ENCODE results near the gene RGS8. TPM values are rescaled to one million over a fixed set of nuclear protein-coding genes. Genes with fewer than 3 reads are reported as not detected.

Gene RGS8
- total RNA-seq, 2 experiments from 2014 or later: not detected

DNA sequence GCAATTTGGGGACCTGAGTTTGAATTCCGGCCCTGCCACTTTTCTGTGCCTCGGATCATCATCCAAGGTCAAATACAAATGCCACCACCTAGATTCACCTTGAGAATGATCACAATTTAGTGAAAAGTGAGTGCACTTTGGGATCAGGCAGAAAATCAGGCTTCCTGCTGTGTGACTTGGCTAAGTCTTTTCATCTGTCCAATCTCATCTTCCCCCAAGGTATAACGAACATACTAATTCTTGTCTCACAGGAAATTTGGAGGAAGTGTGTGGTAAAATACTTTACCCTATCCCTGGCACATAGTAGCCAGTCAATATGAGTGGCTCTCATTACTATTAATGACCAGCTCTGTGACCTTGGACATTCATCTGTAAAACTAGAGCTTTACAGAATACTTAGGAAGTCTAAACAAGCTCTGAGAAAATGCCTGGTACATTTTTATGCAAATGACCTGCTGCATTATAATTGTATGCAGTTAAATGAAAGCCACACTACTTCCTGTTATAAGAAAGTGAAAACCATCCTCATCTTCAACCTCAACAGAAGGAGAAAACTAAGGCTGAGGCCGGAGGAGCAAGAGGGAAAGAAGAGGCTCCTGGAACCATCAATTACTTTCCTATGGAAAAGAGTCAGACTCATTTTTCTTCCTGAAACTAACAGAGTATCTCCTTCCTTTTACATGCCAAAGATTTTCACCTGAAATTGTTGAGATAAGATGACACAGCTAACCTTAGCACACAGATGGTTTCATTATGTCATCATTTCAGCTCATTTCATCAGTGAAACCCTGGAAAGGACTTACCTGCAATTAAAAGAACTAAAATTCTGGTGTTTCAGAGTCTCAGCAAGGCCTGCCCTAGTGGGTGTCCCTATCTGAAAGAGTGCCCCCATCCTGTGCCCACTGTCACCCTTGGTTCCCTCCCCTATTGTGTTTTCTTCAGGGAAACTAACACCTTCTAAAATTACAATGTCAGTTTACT is 32.6 kb upstream of the RGS8 start:
- CTCF ChIA-PET: interaction anchor here (0.6 to 1.8 kb wide), 8 partner anchors 11 to 142 kb away, joined by 3 to 5 read pairs (median 4); no protein-coding TSS in a partner anchor

DNA sequence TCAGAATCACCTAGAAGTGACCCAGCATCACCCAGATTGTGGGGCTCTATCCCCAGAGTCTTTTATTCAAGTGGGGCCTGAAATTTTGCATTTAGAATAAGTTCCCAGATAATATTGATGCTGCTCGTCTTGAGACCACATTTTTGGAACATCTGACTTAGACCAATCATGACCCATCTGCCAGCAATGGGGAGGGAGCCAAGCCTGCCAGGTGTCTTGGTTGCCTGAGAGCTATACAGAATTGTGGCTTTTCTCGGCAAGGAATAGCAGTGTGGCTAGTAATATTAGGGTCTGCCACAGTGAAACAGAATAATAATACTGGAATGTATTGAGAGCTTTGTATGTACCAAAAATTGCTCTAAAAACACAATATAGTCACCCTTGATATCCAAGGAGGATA is 31.1 kb upstream of the RGS8 start:
- POLR2A ChIA-PET: no interaction called here
- Mint-ChIP-seq H3K4me1 (peaks cover 44% of the 10 kb centered on the region), H3K27ac (no peak overlapping the region)

More for the DNA sequence above, 32.6 kb upstream of the RGS8 start:
- no peaks in the 10 kb centered on the region for H3K36me3 Mint-ChIP-seq (ENCODE audit: low read depth)
- ATAC-seq (peak; percentile 31), DNase-seq (no peak)
- H3K4me1 Mint-ChIP-seq: peaks cover 50% of the 10 kb centered on the region
- H3K4me3 Mint-ChIP-seq: no peak overlapping the region
- POLR2A ChIA-PET: no interaction called here
- no peaks in the 10 kb centered on the region for H3K9me3 Mint-ChIP-seq (ENCODE audit: low read depth)
- peak overlapping the region; percentile 17 for H3K27ac Mint-ChIP-seq
- intact Hi-C loops (cut with DNase I, micrococcal nuclease): loop anchor here in 1 of 2 experiments (5.0 kb wide), 1 partner anchor 65 kb away; no protein-coding TSS in a partner anchor
- peaks cover 2% of the 10 kb centered on the region for H3K27me3 Mint-ChIP-seq

DNA sequence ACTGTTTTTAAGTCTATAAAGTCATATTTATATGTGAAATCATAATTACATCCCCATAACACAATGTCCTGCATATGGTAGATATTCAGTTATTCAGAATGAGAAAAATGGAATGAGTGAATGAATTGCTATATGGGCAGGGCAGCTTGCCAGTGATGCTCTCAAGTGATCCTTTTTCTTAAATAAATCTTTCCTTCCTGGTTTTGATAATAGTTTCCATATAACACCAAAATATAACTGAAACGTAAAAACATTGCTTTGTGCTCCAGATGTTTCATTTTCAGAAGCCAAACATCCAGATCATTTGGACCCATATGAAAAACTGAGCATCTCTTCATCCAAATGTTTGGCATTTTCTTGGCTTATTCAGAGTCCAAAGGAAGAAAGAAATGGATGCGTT is 30.2 kb upstream of the RGS8 start:
- DNase-seq (no peak), ATAC-seq (no peak)
- H3K4me1 Mint-ChIP-seq: peaks cover 52% of the 10 kb centered on the region
- no peak overlapping the region for H3K27ac Mint-ChIP-seq
- H3K36me3 Mint-ChIP-seq (ENCODE audit: low read depth): no peaks in the 10 kb centered on the region
- intact Hi-C loops (cut with DNase I, micrococcal nuclease): loop anchor here (1.0 to 5.0 kb wide), 3 partner anchors 98 to 112 kb away; partner anchors contain the start of gene RGS16 (in 1 of the 2)
- H3K4me3 Mint-ChIP-seq: no peak overlapping the region
- ChIA-PET POLR2A (no interaction called here), CTCF (no interaction called here)
- no peaks in the 10 kb centered on the region for H3K9me3 Mint-ChIP-seq (ENCODE audit: low read depth)
- peaks cover 2% of the 10 kb centered on the region for H3K27me3 Mint-ChIP-seq

More for the DNA sequence above, 31.1 kb upstream of the RGS8 start:
- Mint-ChIP-seq H3K9me3 (ENCODE audit: low read depth) (no peaks in the 10 kb centered on the region), H3K36me3 (ENCODE audit: low read depth) (no peaks in the 10 kb centered on the region), H3K27me3 (peaks cover 2% of the 10 kb centered on the region), H3K4me3 (no peak overlapping the region)
- intact Hi-C loops (cut with DNase I, micrococcal nuclease): loop anchor here (2.0 to 5.0 kb wide), 2 partner anchors 67 to 113 kb away; no protein-coding TSS in a partner anchor
- no peak for DNase-seq
- ATAC-seq: no peak
- CTCF ChIA-PET: no interaction called here

DNA sequence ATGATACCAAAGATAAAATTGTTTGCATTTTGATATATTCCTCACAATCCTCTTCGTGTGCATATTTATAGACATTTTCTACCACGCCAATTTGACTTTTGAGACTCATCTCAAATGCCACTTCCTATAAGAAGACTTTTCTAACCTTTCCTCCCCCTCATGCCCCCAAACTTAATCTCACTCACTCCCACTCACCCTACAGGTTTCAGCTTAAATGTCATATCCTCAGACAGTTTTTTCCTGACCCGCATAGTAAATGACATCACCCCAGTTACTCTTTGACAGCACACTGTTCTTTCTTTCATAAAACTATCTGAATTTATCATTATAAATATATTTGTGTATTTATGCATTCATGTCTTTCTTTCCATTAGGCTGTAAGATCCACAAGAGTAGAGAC is 29.6 kb upstream of the RGS8 start:
- Mint-ChIP-seq H3K4me3 (peak overlapping the region; percentile 2), H3K27ac (peak overlapping the region; percentile 3), H3K36me3 (ENCODE audit: low read depth) (no peaks in the 10 kb centered on the region), H3K9me3 (ENCODE audit: low read depth) (no peaks in the 10 kb centered on the region), H3K4me1 (peaks cover 59% of the 10 kb centered on the region), H3K27me3 (peaks cover under 1% of the 10 kb centered on the region)
- intact Hi-C loops (cut with DNase I, micrococcal nuclease): loop anchor here (1.0 to 5.0 kb wide), 3 partner anchors 98 to 112 kb away; partner anchors contain the start of gene RGS16 (in 1 of the 2)
- ChIA-PET CTCF (no interaction called here), POLR2A (no interaction called here)
- DNase-seq (peak; percentile 25), ATAC-seq (peak; percentile 47)

DNA sequence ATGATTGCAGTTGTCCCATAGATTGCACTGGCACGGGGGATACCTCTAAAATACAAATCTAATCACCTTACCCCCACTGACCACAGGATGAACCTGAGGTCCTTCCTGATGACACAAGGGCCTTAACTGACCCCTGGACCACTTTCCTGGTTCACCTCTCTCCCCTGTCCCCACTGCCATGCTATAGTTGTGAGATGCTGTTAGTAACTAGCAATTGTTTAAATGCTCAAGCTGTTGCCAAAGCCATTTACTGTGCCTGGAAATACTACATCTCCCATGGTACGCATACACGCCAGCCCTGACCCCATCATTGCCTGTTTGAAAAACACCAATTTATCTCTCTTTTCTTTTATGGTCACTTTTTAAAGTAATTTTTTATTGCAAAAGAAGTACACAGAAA is 29.1 kb upstream of the RGS8 start:
- intact Hi-C loops (cut with DNase I, micrococcal nuclease): loop anchor here in 1 of 2 experiments (5.0 kb wide), 1 partner anchor 111 kb away; the partner anchor contains the start of gene RGS16
- Mint-ChIP-seq H3K9me3 (ENCODE audit: low read depth) (no peaks in the 10 kb centered on the region), H3K4me1 (peaks cover 63% of the 10 kb centered on the region), H3K27me3 (no peaks in the 10 kb centered on the region), H3K4me3 (peak overlapping the region; percentile 2), H3K36me3 (ENCODE audit: low read depth) (no peaks in the 10 kb centered on the region), H3K27ac (peak overlapping the region; percentile 3)
- POLR2A ChIA-PET: no interaction called here
- CTCF ChIA-PET: no interaction called here
- DNase-seq (no peak), ATAC-seq (no peak)

DNA sequence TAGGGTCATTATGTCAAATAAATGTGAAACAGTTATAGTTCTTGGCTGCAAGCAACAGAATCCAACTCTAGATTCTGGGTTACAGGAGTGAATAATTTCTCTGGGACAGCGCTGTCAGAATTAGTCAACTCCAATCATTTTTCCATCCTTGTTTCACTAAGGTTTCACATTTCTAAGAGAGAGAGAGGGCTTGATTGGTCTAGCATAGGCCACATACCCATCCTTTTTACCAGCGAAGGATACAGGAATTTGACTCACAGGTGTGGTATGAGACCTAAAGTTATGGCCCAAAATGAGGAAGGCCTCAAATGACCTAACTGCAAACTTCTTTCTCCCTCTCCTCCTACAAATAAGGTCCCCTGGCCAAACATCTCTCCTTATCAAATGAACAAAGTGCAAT is 25.5 kb upstream of the RGS8 start:
- Mint-ChIP-seq H3K27me3 (no peaks in the 10 kb centered on the region), H3K4me3 (no peak overlapping the region), H3K36me3 (ENCODE audit: low read depth) (no peaks in the 10 kb centered on the region), H3K4me1 (peaks cover 40% of the 10 kb centered on the region), H3K9me3 (ENCODE audit: low read depth) (no peaks in the 10 kb centered on the region), H3K27ac (peak overlapping the region; percentile 7)
- DNase-seq: no peak
- intact Hi-C loops (cut with DNase I, micrococcal nuclease): loop anchor here (1.0 to 5.0 kb wide), 3 partner anchors 93 to 108 kb away; partner anchors contain the start of gene RGS16 (in 1 of the 2)
- ATAC-seq: peak; percentile 55
- ChIA-PET POLR2A (no interaction called here), CTCF (no interaction called here)

DNA sequence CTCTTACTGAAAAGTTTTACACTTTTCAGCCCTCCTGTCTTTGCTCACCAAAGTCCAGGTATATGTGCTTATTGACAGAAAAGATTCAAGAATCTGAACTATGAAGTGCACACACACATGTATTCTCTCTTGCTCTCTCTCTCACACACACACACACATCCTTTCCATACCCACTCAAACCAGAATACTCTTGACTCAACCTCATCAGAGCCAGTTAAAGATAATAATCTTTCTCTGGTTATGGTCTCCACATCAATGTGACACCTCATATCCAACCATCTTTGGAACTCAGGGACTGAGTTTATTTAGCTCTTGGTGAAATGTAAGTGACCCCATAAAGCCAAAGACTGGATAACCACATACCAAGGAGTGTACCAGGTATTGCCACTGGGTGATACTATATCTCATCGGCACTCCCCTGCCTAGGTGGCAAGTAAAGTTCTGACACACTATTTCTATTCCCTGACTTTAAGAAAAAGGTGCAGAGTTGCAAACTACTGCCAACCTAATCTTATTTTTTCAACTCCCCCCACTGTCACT is 24.9 kb upstream of the RGS8 start:
- CTCF ChIA-PET: no interaction called here
- no peak for DNase-seq
- intact Hi-C loops (cut with DNase I, micrococcal nuclease): loop anchor here (1.0 to 2.0 kb wide), 2 partner anchors 92 to 106 kb away; no protein-coding TSS in a partner anchor

DNA sequence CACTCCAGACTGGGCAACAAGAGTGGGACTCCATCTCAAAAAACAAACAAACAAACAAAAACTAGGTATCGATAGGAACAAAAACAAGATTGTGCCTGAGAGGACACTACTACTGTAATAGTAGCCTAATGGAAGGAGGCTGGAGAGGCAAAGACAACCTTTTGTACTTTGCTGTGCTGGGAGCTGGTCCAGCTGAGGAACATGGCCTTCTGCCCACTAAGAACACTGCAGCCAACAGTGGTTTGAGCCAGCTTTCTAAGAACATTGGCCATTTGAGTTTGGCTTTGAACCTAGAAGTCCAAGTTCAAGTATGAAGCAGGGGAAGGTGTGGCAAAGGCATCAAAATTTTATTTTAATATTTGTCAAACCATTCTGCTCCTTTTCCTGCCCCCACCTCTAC is 22.7 kb upstream of the RGS8 start:
- ATAC-seq: no peak

More for the DNA sequence above, 24.9 kb upstream of the RGS8 start:
- peak; percentile 77 for ATAC-seq
- Mint-ChIP-seq H3K9me3 (ENCODE audit: low read depth) (no peaks in the 10 kb centered on the region), H3K4me3 (no peak overlapping the region), H3K27me3 (no peaks in the 10 kb centered on the region), H3K36me3 (ENCODE audit: low read depth) (no peaks in the 10 kb centered on the region), H3K27ac (peak overlapping the region; percentile 7), H3K4me1 (peaks cover 34% of the 10 kb centered on the region)
- POLR2A ChIA-PET: no interaction called here

DNA sequence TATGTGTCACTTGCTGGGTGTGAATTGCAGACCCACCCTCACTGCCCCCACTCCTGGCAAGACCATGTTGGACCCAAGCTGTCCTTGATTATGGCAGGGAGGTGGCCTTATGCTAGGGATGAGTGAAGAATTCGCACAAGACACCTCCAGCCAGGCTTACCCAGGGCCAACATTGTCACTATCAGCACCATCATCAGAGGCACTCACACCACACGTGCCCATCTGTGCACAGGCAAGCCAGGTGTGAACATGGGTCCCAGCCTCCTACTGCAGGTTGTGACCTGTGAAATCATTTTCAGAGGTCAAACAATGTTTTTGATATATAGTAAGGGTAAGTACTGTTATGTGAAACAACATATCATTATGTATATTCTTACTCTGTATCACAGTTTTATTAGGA is 20.3 kb upstream of the RGS8 start:
- Mint-ChIP-seq H3K4me1 (peaks cover 14% of the 10 kb centered on the region), H3K27me3 (peaks cover 3% of the 10 kb centered on the region), H3K36me3 (ENCODE audit: low read depth) (no peaks in the 10 kb centered on the region), H3K9me3 (ENCODE audit: low read depth) (no peaks in the 10 kb centered on the region), H3K4me3 (no peak overlapping the region), H3K27ac (no peak overlapping the region)
- ChIA-PET POLR2A (no interaction called here), CTCF (interaction anchor here (1.1 to 1.5 kb wide), 2 partner anchors 13 to 15 kb away, joined by 3 to 4 read pairs; no protein-coding TSS in a partner anchor)
- no peak for ATAC-seq
- intact Hi-C loops (cut with DNase I, micrococcal nuclease): no loop called here
- no peak for DNase-seq

More for the DNA sequence above, 22.7 kb upstream of the RGS8 start:
- no peak overlapping the region for H3K27ac Mint-ChIP-seq
- DNase-seq: no peak
- H3K36me3 Mint-ChIP-seq (ENCODE audit: low read depth): no peaks in the 10 kb centered on the region
- no peaks in the 10 kb centered on the region for H3K9me3 Mint-ChIP-seq (ENCODE audit: low read depth)
- POLR2A ChIA-PET: no interaction called here
- peaks cover 21% of the 10 kb centered on the region for H3K4me1 Mint-ChIP-seq
- intact Hi-C loops (cut with DNase I, micrococcal nuclease): no loop called here
- H3K27me3 Mint-ChIP-seq: no peaks in the 10 kb centered on the region
- no peak overlapping the region for H3K4me3 Mint-ChIP-seq
- CTCF ChIA-PET: no interaction called here

DNA sequence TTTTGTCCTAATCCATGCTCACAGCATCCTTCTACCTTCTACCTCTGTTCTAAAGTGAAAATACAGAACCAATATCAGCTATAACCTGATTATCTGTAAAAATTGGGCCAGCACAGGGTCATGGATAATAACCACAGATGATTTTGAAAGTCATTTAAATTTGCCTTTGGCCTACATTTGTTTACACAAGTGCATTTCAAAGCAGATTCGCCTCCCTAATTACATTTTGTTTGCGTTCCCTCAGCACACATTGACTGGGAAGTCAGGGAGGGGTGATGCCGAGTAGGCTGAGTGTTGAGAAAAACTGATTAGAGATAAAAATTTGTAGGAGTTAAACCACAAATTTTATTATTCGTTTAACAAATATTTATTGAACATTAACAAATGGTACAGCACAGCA is 19.2 kb upstream of the RGS8 start:
- H3K4me1 Mint-ChIP-seq: peaks cover 3% of the 10 kb centered on the region
- ATAC-seq (no peak), DNase-seq (no peak)
- H3K36me3 Mint-ChIP-seq (ENCODE audit: low read depth): no peaks in the 10 kb centered on the region
- ChIA-PET CTCF (no interaction called here), POLR2A (no interaction called here)
- no peak overlapping the region for H3K27ac Mint-ChIP-seq
- intact Hi-C loops (cut with DNase I, micrococcal nuclease): no loop called here
- H3K9me3 Mint-ChIP-seq (ENCODE audit: low read depth): no peaks in the 10 kb centered on the region
- H3K27me3 Mint-ChIP-seq: peaks cover 6% of the 10 kb centered on the region
- no peak overlapping the region for H3K4me3 Mint-ChIP-seq

DNA sequence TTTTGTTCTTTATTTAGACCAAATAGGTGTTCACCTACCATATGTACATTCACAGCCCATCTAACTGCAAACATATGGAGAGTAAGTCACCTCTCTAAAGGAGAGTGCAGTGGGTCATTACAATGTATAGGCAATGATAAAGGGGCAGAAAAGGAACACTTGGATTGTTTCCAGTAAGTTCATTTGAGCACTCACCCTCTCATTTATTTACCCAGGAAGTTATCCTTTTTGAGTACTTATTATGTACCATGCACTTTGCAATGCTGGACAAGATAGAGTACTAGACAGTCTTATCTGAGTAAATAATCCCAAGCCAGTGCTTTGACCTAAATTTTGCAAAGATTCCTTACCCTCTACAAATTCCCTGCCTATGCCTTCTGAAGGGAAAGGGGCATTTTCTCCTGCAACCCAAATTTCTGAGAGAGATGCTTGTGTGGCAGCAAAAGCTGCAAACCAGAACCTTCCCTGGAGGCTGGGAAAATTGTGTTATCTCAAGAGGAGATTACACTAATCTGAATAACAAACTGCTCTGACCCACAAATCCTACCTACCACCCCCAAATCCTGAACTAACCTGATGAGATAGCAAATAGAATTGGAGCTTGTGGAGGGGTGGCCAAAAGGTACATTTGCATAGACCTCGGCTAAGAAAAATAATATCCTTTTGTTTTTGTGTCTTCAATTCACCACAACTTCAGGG is 18.6 kb upstream of the RGS8 start:
- ATAC-seq: no peak
- ChIA-PET POLR2A (no interaction called here), CTCF (no interaction called here)
- Mint-ChIP-seq H3K4me3 (no peak overlapping the region), H3K36me3 (ENCODE audit: low read depth) (no peaks in the 10 kb centered on the region), H3K4me1 (no peaks in the 10 kb centered on the region), H3K27ac (no peak overlapping the region), H3K9me3 (ENCODE audit: low read depth) (no peaks in the 10 kb centered on the region), H3K27me3 (peaks cover 8% of the 10 kb centered on the region)
- intact Hi-C loops (cut with DNase I, micrococcal nuclease): no loop called here
- DNase-seq: no peak

Measured in activated CD4-positive, alpha-beta T cell treated with anti-CD3 and anti-CD28 coated beads for 36 hours (primary cell).